PFSK-1 (cell line): ENCODE results near the gene RND1.

Source experiments
- FOXP2 ChIP-seq: optimal IDR thresholded peaks from 2 replicates; pipeline ENCODE3; 2011; ENCODE audit warnings: borderline replicate concordance, control low read depth, inconsistent platforms; ENCODE audit not compliant: insufficient read depth; ENCODE audit errors: extremely low read length, extremely low read depth
- POLR2AphosphoS5 ChIP-seq: IDR thresholded peaks from 2 replicates; pipeline ENCODE4 v1.6.1; 2012; ENCODE audit warnings: low read depth, mild to moderate bottlenecking, control low read depth, low read length, moderate library complexity
- REST ChIP-seq, 2 experiments: IDR thresholded peaks; 2 replicates each; pipeline versions ENCODE4 v1.6.1 to v1.8.0; 2011 to 2012; ENCODE audit warnings: low read depth in 2 of 2, low read length in 2 of 2, control low read depth in 1 of 2, inconsistent platforms in 1 of 2, mild to moderate bottlenecking in 1 of 2, moderate library complexity in 1 of 2; ENCODE audit not compliant: insufficient read depth in 1 of 2
- SIN3A ChIP-seq: IDR thresholded peaks from 2 replicates; pipeline ENCODE4 v1.6.1; 2012; ENCODE audit warnings: mild to moderate bottlenecking, low read length, moderate library complexity, borderline replicate concordance; ENCODE audit not compliant: insufficient read depth
- TAF1 ChIP-seq: IDR thresholded peaks from 2 replicates; pipeline ENCODE4 v1.6.1; 2012; ENCODE audit warnings: low read length, control low read depth, borderline replicate concordance; ENCODE audit not compliant: insufficient read depth

The RND1 gene

DNA sequence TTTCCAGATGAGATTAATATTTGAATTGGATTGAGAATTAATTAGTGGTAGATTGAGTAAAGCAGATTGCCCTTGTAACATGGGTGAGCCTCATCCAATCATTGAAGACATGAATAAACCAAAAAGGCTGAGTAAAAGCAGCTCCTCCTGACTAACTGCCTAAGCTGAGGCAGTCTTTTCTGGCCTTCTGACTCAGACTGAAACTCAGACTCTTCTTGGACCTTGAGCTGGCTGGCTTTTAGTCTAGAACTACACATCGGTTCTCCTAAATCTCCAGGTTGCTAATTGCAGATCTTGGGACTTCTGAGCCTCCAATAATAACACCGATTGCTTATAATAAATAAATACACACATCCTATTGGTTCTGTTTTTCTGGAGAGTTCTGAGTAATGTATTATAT lies 35.6 kb upstream of the RND1 start:
- TF ChIP-seq POLR2AphosphoS5 (no peak), TAF1 (no peak), SIN3A (no peak), REST (IDR thresholded peaks at IDR 0.05; ENCODE audit: insufficient read depth in 1 of 2, low read depth in 2 of 2, low read length in 2 of 2) (no peak), FOXP2 (no peak)

- TF ChIP-seq FOXP2: no peak
- no peak for TF ChIP-seq TAF1
- no peak for TF ChIP-seq REST (IDR thresholded peaks at IDR 0.05; ENCODE audit: insufficient read depth in 1 of 2, low read depth in 2 of 2, low read length in 2 of 2)
- TF ChIP-seq POLR2AphosphoS5: no peak
- TF ChIP-seq SIN3A: no peak
Observed at GRCh38 chr12:48899651-48900050, 34.0 kb upstream of the RND1 start.

DNA sequence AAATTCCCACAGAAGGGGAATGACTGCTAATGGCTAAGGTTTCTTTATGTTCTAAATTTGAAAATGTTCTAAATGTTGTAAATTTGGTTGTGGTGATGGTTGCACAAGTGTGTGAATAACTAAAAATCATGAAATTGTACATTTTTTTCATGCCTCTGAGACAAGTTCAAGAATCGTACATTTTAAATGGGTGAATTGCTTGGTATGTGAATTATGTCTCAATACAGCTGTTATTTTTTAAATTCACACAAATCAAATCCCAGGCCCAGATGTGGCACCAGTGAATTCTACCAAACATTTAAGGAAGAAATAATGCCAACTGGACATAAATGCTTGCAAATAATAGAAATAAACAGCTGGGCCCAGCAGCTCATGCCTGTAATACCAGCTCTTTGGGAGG lies 28.6 kb upstream of the RND1 start:
- no peak for TF ChIP-seq REST (IDR thresholded peaks at IDR 0.05; ENCODE audit: insufficient read depth in 1 of 2, low read depth in 2 of 2, low read length in 2 of 2)
- no peak for TF ChIP-seq TAF1
- no peak for TF ChIP-seq SIN3A
- TF ChIP-seq FOXP2: no peak
- TF ChIP-seq POLR2AphosphoS5: no peak

GRCh38 chr12:48890657-48891418 lies 25.2 kb upstream of the RND1 start:
- TF ChIP-seq FOXP2: no peak
- TF ChIP-seq TAF1: no peak
- no peak for TF ChIP-seq REST (IDR thresholded peaks at IDR 0.05; ENCODE audit: insufficient read depth in 1 of 2, low read depth in 2 of 2, low read length in 2 of 2)
- TF ChIP-seq POLR2AphosphoS5: no peak
- TF ChIP-seq SIN3A: no peak
